Activated naive CD4-positive, alpha-beta T cell (primary cell): Measurements from ENCODE around the gene CDC42BPB.

Source experiments
- DNase-seq, 4 experiments: peaks; one replicate each; lab custom pipeline; 2025; lab: John Stamatoyannopoulos, UW

The CDC42BPB gene

DNA sequence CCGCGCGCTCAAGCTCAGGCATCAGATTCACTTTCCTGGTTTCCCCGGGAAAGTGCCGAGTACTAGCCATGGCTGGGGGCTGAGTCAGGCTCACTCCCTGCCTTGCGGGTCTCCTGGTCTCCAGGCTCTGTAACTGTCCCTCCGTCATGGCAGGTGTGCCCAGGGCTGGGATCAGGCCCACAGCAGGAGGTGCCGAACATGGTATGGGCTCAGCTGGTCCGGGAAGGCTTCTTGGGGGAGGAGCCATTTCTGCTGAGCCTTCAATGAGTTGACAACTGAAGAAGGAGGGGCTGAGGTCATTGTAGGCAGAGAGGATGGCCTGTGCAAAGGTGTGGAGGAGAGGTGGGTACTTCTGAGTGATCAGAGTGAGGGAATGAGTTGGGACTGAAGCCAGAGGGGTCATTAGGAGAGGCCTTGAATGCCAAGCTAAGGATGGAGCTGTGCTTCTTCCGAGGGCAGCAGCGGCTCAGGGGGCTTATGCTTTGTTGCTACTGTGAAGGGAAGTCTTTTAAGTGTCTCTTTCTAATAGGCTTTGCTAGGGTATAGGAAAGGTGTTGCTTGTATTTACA is 37.9 kb upstream of the CDC42BPB start:
- DNase-seq, result no peak

DNA sequence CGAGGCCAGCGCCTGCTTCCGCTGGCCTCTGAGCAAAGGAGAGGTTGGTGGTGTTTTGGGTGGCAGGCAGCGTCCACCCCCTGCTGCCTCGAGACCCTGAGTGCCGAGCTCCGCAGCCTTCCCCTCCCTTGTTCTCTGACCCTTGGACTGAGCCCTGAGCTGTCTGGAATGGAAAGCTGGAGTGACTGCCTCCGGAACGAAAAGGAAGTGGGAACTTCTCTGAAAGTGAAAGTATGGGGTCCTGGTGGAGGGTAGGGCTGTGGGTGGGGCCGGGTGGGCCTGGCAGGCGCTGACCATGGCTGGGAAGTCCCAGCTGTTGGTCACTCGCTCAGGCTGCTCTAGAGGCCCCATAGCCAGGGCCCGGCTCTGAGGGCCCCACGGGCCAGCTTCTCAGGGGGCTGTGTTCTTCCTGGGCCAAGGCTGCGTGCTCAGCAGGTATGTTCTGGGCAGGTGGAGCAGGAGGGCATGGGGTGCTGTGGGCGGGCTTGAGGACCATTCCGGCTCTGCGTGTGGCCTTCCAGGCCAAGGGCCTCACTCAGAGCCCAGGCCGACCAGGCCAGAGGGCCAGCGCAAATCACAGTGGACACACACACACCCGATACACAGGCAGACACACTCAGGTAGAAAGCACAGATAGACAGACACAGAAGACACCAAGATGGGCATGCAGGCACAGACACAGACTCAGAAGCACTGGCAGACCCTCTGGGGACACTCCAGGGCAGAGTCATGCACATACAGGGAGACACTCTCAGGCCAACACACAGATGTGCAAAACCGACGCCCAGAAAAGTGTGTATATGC is 37.3 kb upstream of the CDC42BPB start, which contains the start of gene EXOC3L4:
Gene EXOC3L4 (plus strand): TSS at position 320 of the 804 bp plus-strand sequence. CDS start 5,495 bp downstream, outside the sequence.
- DNase-seq, result no peak

DNA sequence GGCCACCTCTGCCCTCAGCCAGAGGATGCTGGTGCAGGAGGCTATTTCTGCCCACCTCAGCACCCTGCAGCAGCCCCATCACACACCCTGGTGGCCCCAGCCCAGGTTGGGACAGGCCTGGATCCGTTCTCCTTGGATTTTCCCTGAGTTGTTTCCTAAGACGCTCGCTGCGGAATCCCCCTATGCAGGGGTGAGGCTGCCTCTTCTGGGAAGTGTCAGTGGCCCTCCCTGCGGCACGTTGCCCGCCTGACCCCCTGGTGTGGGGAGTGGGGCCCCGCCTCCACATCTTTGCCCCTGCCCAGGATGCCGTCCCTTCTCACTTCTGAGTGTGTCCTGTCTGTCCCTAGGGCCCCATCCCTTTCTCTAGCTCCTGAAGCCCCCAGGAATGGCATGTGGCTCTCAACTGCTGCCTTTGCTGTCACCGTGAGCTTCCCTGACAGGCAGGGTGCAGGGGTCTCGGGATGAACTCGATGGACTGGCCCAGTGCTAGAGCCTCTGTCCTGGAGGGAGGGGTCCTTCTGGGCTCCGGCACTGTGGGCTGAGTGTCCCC is 36.6 kb upstream of the CDC42BPB start:
- no peak for DNase-seq

DNA sequence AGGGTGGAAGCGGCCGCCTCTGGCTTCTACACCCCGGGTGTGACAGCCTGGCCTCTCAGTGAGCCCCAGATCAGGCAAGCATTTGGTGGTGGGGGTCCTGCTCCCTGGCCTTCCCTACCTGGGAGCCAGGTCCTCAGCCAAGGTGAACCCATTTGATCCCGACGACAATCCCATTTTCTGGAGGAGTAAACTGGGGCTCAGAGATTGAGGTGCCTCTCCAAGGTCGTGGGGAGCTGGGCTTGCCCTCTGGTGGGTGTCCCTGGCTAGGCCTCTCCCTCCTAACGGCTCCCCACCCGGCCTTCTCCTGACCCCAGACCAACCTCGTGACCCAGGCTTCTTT is 34.5 kb upstream of the CDC42BPB start:
- no peak for DNase-seq

DNA sequence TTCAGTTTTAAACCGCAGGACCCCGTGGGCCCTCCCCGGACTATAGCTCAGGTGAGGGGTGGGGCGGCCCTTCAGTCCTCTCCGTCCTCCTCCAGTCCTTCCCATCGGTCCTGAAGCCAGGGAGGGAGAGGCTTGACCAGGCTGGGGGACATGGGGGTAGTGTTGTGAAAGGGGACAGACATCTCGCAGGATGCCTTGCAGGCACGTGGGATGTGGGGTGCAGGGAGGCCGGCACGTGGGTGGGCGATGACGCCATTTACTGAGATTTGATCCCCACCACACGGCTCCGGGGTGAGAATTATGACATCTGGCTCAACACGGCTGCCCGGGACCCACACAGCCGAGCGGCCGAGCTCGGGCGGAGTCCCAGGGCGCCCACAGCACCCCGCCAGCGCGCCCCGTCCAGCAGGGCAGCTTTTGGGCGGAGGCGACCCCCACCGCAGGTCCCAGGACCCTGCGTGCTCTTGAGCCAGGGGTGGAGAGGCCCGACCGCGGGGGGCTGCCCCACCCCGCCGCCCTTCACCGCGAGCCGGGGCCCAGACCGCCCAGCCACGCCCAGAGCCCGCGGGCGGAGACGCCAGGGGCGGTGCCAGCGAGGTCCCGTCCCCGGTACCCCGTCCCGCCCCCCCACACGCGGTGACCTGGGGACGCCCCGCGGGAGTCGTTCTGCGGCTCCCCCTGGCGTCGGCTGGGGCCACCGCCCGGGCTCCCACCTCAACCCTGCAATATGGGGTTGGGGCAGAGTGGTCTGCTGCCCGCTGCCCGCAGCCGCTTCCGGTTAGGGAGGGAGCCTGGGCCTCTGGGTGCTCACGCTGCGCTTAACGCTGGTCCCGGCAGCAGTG is 33.9 kb upstream of the CDC42BPB start:
- DNase-seq, result peak; percentile 21 to 78 (median 50)

DNA sequence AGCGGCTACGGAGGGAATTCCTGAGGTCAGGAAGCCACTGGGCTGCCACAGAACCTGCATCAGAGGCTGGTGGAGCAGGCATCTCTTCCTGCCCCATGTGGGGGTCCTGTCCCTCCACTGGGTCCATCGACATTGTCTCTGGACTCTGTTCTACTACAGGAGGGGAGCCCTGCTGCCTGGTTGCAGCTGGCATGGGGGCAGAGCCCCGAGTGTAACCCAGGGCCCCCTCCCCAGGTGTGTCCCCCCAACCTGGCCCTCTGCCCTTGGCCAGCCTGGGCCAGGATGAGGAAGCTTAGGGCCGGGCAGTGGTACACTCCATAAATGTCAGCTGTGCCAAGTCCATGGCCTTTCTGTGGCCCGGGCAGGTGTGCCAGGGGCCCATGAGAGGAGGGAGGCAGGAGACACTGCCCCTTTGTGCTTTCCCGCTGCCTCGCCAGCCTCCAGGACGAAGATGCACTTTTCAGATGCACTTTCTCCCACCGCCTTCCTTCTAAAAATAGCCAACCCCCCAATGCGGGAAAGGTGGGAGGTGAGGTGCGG is 33.2 kb upstream of the CDC42BPB start:
- DNase-seq, result no peak

DNA sequence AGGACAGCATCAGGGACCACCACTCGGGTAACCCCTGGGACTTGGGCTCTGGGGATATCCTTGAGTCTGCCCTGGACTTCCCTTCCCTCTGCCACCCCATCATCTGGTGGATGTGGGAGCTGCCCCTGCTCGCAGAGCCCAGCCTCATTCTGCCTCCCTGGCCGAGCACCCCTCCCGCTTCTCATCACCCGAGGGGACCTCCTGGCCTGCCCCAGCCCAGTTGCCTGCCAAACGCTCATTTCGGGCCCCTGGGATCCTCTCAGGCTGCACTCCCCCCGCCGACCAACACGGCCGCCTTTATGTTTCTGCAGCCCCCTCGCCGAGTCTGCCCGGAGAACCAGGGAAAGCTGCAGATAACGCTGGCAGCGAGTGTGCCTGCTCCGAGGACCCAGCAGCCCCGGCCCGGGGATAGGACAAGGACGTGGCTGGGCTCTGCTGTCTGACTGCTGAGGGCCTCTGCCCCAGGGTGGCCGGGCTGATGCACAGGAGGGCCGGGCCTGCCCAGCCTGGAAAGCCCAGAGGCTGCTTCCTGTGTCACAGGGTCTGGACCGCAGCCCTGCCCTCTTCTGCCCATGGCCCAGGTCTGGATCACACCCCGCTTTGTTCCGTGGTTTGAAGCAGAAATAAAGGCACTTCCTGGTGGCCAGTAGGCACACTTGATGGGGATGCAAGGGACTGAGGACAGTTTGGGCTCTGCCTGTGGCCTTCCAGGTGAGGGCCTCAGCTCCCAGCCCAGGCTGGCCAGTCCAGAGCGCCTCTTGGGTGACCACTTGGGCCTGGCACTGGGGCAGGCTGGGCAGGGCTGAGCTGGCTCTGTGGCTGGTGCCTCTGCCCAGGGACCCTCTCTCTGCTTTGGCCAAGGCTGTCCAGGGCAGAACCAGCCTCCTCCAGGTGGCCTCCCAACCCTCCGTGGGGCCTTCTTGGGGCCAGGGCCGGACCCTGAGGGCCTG is 32.3 kb upstream of the CDC42BPB start:
- DNase-seq, result no peak

DNA sequence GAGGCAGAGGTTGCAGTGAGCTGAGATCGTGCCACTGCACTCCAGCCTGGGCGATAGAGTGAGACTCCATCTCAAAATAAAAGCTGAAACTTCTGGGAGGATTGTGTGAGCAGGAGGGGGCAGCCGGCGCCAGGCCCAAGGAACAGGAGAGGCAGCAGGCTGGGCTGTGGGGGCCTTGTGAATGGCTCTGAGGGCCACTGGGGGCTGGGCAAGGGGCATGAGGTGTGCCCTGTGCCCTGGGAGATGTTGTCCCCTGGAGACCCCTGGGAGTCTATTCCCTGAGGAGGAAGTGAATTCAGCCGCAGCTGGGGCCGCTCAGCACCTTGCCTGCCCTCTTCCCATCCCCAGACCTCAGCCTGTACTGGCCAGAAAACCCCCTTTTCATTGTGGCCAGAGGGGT is 31.6 kb upstream of the CDC42BPB start:
- no peak for DNase-seq

DNA sequence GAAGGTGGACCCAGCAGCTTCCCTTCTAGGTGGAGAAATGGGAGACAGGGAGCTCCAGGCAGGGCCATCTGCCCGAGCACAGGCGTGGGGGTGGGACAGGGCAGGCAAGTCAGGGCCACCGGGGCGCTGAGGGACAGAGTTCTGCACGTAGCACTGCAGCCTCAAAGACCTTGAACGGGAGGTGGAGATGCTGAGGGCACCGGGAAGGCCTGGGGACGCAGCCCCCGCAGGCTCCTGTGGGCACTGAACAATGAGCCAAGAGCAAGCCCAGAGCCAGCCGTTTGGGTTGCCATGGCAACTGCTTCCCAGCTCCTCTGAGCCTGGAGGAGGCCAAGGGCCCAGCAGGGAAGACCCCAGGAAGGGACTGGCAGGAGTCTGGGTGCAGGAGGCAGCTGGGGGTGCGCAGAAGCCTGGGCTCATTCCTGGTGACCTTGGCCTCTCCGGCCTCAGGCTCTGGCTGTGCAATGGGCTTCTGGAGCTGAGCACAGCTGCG is 30.0 kb upstream of the CDC42BPB start:
- no peak for DNase-seq

DNA sequence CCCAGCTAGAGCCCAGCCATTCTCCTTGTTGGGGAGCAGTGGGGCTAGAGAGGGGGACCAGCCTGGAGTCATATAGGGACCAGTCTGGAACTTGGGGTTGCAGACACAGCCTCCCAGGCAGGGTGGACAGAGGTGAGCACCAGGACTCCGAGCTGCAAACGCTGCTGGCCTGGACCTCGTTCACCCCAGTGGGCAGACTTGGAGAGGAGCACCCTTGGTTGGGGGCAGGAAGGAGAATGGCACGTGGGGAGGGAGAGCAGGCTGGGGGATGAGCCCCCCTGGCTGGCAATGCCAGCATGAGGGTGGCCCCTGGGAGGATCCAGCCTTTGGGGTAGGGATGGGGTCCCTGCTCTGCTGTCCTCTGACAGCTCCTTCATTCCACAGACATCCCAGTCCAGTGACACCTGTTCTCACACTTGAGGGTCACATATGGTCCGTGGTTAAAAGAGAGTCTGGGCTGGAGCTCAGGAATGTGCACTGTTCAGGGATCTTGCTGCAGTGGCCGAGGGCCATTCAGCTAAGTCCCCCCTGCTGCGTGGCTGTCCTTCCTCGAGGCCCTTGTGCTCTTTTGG is 29.5 kb upstream of the CDC42BPB start:
- DNase-seq, result no peak

DNA sequence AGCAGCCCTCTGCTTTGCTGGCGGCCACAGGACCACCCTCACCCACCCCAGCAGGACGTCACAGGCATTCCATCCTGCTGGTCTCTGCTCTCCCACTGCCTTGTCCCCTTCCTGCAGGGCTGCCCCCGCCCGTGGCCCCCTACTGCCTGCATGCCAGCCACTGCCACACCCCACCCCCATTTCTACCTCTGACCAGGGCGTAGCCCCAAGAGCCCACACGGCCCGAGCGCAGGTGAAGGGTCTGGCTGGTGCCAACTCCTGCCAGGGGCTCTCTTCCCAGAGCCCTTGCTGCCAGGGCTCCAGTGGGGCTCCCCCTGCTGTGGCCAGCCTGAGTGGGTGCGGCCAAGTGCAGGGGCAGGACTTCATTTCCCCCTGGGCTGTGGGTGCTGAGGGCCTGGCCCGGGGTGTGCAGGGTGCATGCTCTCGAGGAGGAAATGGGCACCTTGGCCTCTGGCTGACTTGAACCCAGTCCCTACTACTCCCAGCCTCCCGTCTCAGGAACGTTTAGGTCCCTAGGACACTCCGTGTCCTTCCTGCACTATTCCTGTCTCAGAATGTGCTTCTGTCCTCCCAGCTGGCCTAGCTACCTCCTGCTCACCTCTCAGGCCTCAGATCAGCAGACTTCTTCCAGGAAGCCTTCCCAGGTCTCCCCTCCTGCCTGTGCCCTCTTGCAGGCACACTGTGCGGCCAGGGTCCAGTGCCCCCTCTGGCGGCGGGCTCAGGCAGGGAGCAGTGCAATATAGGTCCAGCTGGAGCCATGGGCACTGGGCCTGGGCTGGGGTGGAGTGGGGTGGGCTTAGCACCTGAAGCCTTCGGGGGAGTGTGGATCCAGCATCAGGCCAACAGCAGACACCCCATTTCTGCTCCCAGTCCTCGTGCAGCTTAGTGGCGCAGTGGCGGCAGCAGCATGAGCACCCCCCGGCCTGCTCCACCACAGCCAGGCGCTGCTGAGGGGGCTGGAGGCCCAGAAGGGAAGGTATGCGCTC is 28.1 kb upstream of the CDC42BPB start:
- no peak for DNase-seq

DNA sequence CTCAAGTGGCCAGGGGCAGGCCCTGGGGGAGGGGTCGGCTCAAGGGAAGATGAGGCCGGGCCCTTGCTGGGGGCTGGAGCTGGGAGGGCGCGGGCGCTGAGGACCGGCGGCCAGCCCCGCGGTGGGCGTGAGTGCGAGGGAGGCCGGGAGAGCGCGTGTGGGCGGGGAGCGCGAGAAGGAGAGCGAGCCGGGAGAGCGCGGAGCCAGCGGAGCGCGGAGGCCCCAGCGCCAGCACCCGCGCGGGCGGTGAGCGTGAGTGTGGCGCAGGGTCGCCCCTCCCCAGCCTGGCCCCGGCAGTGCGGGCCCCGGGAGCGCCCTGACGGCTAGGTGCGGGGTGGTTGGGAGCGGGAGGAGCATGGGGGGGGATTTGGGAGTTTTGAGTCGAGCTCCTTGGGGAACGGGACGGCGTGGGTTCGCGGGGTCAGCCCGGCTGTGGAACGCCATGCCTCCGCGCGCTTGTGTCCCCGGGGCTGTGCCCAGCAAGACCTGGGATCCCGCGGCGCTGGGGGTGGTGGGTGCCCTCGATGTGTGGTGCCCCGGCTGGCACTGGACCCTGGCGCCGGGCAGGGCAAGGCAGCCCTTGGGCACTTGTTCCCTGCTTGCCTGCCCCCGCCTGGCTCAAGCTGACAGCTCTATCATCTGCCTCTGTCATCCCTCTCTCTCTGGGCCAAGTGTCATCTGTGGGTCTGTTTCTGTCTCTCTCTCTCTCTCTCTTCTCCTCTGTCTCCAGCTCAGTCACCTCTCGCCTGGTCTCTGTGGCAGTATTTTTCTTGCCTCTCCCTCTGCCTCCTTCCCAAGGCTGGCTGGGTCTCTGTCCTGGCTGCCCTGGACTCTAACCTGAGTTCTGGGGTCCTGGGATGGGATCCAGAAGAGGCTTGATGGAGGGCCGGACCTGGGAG is 26.9 kb upstream of the CDC42BPB start, which contains the start of gene LBHD2:
Gene LBHD2 (plus strand): TSS at position 190 of the 899 bp plus-strand sequence. CDS start 1,803 bp downstream, outside the sequence.
- DNase-seq, result no peak

DNA sequence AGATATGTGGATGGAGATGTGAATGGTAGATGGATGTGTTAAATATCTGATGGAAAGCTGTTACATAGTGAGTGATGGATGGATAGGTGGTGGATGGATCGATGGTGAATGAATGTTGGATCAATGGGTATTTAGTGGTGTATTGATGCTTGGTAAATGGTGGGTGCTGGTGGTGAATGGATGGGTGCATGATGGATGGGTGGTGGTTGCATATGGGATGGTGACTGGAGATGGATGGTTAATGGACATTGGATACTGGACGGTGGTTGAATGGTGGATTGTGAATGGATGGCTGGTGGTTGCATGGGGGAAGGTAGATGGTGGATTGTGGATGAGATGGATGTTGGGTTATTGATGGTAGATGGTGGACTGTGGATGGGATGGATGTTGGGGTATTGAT is 24.6 kb upstream of the CDC42BPB start:
- DNase-seq, result no peak

DNA sequence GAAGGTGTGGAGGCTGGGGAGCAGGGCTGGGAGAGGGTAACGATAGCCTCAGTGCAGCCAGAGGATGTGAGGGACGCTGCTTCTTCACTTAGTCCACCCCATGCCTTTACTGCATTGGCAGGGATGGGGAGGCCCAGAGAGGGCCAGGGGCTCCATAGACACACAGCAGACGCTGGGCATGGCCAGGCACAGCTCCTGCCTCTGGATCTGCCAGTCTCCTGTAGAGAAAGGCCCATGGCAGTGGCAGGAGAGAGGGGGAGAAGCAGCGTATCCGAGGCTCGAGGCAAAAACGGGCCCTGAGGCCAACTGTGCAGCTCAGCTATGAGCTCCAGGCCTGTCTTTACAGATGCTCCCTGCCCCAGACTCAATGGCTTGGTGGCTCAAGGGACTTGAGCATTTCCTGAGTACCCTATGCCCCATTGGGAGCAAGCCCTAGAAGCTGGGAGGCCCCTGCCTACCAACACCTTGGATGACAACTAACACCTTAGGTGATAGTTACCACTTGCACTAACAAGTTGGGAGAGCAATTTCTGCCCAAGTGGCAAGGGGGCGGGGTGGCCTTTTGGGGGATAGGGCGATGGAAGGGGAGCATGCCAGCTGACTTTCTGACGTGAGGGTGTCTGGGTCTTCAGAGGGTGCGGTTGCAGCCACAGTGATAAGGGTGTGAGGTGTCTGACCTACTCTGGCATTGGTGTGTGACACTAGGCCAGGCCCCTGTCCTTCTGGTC is 21.7 kb upstream of the CDC42BPB start:
- no peak for DNase-seq

DNA sequence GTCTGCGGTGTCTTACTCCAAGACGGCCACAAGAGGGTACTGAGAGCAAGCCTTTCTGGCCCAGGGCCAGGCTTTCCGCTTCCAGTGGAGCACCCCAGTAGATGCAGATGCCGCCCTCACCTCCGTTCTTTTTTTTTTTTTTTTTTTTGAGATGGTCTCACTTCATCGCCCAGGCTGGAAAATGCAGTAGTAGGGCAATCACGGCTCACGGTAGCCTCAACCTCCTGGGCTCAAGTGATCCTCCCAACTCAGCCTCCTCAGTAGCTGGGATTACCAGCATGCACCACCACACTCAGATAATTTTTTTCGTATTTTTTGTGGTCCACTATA is 21.0 kb upstream of the CDC42BPB start:
- DNase-seq, result peak in 3 of 4 experiments; percentile 39 to 62 (median 51)

DNA sequence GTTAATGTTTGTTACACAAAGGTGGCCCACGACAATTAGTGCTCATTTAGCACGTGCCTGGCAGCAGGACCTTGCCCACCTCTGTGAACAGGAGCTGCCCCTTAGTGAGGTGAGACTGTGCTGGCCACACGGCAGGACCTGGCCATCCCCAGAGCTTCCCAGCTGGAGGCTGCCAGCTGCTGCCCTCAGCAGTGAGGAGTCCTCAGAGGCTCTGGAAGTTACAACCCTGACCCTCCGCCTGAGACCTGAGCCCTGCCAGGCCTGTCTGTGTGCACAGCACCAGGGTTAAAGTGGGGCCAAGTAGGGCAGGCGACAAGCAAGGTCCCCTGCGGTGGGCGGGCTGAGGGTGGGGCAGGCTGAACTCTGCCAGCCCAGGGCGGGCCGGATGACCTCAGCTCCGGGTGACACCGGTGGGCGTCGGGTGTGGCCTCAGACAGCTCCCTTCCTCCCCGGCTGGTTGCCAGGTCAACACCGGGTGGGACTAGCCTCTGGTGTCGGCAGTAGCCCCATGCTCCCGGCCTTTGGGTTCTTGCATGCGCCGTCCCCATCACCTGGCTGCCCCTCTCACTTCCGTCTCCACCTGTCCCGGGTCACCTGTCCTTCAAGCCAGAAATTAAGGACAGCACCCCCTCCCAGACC is 17.5 kb upstream of the CDC42BPB start:
- no peak for DNase-seq
